KMS-11 (cell line): ENCODE measurements around the gene CDC42BPA.

Source experiments
- H2AFZ ChIP-seq: fragments of 200-600 bp; sonication (generic); 2 replicates; pipeline ENCODE4 v1.6.1; 2016; ENCODE audit warnings: antibody characterized with exemption, mixed run types, low read depth
- H3K27ac ChIP-seq: fragments of 200-600 bp; sonication (generic); 2 replicates; pipeline ENCODE4 v1.6.1; 2016; ENCODE audit warnings: mild to moderate bottlenecking, mixed run types
- H3K27me3 ChIP-seq: fragments of 200-600 bp; sonication (generic); 2 replicates; pipeline ENCODE4 v1.6.1; 2017; ENCODE audit warnings: mild to moderate bottlenecking, low read depth, mixed run types, moderate library complexity; ENCODE audit not compliant: insufficient read depth
- H3K36me3 ChIP-seq: fragments of 200-600 bp; sonication (generic); 2 replicates; pipeline ENCODE4 v1.6.1; 2017; ENCODE audit warnings: mild to moderate bottlenecking, mixed run types; ENCODE audit not compliant: insufficient read depth
- H3K4me1 ChIP-seq: fragments of 200-600 bp; sonication (generic); 2 replicates; pipeline ENCODE4 v1.6.1; 2016; ENCODE audit warnings: mild to moderate bottlenecking, low read depth, mixed run types; ENCODE audit not compliant: poor library complexity, severe bottlenecking
- H3K4me2 ChIP-seq: fragments of 200-600 bp; sonication (generic); 2 replicates; pipeline ENCODE4 v1.7.0; 2016; ENCODE audit warnings: mild to moderate bottlenecking, mixed run types
- H3K4me3 ChIP-seq: fragments of 200-600 bp; sonication (generic); IDR thresholded peaks from 2 replicates; pipeline ENCODE4 v1.6.1; 2017; ENCODE audit warnings: low read depth, low read length, mixed read lengths; ENCODE audit not compliant: insufficient read depth
- H3K79me2 ChIP-seq: fragments of 200-600 bp; sonication (generic); 2 replicates; pipeline ENCODE4 v1.6.1; 2016; ENCODE audit warnings: low read depth, mixed run types; ENCODE audit not compliant: insufficient read depth
- H3K9ac ChIP-seq: fragments of 200-600 bp; sonication (generic); 2 replicates; pipeline ENCODE4 v1.6.1; 2016; ENCODE audit warnings: mild to moderate bottlenecking, mixed run types
- H4K20me1 ChIP-seq: fragments of 200-600 bp; sonication (generic); 2 replicates; pipeline ENCODE4 v1.6.1; 2016; ENCODE audit warnings: mild to moderate bottlenecking, mixed run types; ENCODE audit not compliant: insufficient read depth
- TF ChIP-seq, protein P1 (sequence below): fragments of 200-600 bp; sonication (generic); conservative IDR thresholded peaks from 2 replicates; pipeline ENCODE4 v1.6.1; 2017; ENCODE audit warnings: low read depth, mild to moderate bottlenecking, antibody characterized with exemption, low read length, moderate library complexity, mixed read lengths

Gene CDC42BPA

DNA sequence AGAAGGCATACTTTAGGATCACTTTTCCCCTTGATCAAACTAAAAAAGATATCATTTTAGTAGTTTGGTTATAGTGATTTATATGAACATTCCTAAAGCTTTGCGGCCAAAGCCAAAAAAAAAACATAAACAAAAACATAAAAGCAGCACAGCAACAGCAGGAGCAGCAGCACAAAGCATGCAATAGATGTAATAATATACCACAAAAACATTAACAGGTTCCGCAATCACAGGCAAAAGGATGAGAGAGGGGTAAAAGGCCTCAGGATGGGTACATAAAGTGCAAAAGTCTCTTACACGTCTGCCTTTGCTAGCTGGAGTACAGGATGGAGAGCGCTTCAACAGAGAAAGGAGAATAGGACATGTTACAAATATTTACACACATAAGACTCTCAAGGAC lies 259.2 kb downstream of the CDC42BPA start:
- H2AFZ ChIP-seq: no peak overlapping the region
- H3K79me2 ChIP-seq: no peaks in the 10 kb centered on the region
- H3K9ac ChIP-seq: no peak overlapping the region
- no peak overlapping the region for H3K4me2 ChIP-seq
- no peak overlapping the region for H3K27ac ChIP-seq
- no peaks in the 10 kb centered on the region for H3K4me1 ChIP-seq
- H3K27me3 ChIP-seq: no peaks in the 10 kb centered on the region
- no peaks in the 10 kb centered on the region for H4K20me1 ChIP-seq
- TF ChIP-seq, protein P1, sequence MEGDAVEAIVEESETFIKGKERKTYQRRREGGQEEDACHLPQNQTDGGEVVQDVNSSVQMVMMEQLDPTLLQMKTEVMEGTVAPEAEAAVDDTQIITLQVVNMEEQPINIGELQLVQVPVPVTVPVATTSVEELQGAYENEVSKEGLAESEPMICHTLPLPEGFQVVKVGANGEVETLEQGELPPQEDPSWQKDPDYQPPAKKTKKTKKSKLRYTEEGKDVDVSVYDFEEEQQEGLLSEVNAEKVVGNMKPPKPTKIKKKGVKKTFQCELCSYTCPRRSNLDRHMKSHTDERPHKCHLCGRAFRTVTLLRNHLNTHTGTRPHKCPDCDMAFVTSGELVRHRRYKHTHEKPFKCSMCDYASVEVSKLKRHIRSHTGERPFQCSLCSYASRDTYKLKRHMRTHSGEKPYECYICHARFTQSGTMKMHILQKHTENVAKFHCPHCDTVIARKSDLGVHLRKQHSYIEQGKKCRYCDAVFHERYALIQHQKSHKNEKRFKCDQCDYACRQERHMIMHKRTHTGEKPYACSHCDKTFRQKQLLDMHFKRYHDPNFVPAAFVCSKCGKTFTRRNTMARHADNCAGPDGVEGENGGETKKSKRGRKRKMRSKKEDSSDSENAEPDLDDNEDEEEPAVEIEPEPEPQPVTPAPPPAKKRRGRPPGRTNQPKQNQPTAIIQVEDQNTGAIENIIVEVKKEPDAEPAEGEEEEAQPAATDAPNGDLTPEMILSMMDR: no peak
- H3K4me3 ChIP-seq: no peak overlapping the region
- no peaks in the 10 kb centered on the region for H3K36me3 ChIP-seq

DNA sequence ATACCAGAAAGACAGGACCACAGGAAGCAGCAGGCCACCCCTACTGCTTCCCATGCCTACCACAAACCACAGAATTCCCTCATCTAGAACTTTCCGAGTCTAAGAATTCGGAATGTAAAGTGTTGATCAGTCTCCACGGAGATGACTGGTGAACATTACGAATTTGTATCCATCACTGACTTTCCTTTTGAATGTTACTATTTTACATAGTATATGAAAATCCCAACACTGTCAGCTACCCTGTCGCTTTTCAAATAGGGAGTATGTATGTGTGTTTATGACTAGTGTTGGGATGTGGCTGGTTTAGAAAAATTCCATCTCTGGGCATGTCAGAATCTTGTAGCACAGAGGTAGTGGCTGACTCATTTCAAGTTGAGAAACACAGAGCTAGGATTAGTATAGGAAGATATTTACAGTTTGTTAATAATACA lies 260.0 kb downstream of the CDC42BPA start:
- TF ChIP-seq, protein P1: no peak
- no peaks in the 10 kb centered on the region for H3K4me1 ChIP-seq
- H3K79me2 ChIP-seq: no peaks in the 10 kb centered on the region
- no peak overlapping the region for H2AFZ ChIP-seq
- no peak overlapping the region for H3K9ac ChIP-seq
- H3K27ac ChIP-seq: no peak overlapping the region
- no peak overlapping the region for H3K4me3 ChIP-seq
- no peaks in the 10 kb centered on the region for H3K36me3 ChIP-seq
- no peak overlapping the region for H3K4me2 ChIP-seq
- no peaks in the 10 kb centered on the region for H4K20me1 ChIP-seq
- no peaks in the 10 kb centered on the region for H3K27me3 ChIP-seq

DNA sequence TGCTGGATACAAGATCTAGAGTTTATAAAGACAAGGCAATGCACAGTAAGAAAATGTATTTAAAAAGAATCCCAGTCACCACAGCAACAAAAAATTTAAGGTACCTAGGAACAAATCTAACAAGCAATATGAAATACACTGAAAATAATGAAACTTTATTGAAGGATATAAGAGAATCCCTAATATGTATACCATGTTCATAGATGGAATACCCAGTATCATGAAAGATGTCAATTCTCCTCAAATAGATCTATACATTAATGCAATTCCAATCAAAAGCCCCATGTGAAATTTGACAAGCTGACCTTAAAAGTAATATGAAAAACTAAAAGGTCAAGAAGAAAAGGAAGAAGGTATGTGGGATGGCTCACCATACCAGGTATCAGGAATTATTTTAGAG lies 269.0 kb downstream of the CDC42BPA start:
- Histone ChIP-seq H3K4me1 (no peaks in the 10 kb centered on the region), H3K4me3 (no peak overlapping the region), H3K27me3 (no peaks in the 10 kb centered on the region), H3K27ac (no peak overlapping the region), H3K79me2 (no peaks in the 10 kb centered on the region), H3K36me3 (no peaks in the 10 kb centered on the region), H3K9ac (no peak overlapping the region), H4K20me1 (no peaks in the 10 kb centered on the region), H3K4me2 (no peak overlapping the region), H2AFZ (no peak overlapping the region)
- TF ChIP-seq, protein P1: no peak

DNA sequence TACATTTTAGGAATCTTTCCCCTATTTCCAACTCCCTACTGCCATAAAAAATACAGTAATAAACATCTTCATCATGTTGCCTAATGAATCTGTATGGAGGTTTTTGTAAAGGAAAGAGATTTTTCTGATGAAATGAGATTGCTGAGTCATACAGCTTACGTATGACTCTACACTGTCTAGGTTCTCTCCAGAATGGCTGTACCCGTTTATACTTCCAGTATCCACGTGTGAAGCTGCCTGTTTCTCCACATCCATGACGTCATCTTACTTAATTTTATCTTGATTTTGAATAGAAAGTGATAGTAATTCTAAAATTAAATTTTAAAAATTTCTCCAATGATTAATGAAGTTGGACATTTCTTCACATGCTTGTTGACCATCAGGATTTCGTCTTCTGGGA lies 274.5 kb downstream of the CDC42BPA start:
- H3K9ac ChIP-seq: no peak overlapping the region
- H4K20me1 ChIP-seq: no peaks in the 10 kb centered on the region
- no peaks in the 10 kb centered on the region for H3K79me2 ChIP-seq
- H3K27me3 ChIP-seq: no peaks in the 10 kb centered on the region
- H3K36me3 ChIP-seq: no peaks in the 10 kb centered on the region
- H2AFZ ChIP-seq: no peak overlapping the region
- H3K4me1 ChIP-seq: no peaks in the 10 kb centered on the region
- no peak overlapping the region for H3K4me2 ChIP-seq
- no peak overlapping the region for H3K4me3 ChIP-seq
- TF ChIP-seq, protein P1: no peak
- H3K27ac ChIP-seq: no peak overlapping the region

DNA sequence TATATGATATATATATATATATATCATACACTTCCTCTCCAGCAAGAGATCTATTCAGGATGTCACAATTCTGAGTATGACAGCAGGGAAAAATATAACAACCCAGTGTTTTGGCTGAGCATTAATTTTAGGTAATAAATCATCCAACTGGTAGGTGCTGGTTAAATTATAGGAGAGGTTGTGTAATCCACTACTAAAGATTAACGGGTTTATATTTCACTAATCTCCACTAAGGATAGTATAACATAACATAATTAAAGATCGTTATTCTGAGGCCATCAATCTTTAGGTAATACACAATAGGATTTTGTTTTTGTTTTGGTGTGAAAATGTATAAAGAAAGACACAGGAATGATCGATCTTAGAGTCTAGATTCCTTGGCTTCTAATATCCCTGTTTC lies 276.0 kb downstream of the CDC42BPA start:
- H3K4me2 ChIP-seq: no peak overlapping the region
- H2AFZ ChIP-seq: no peak overlapping the region
- H4K20me1 ChIP-seq: no peaks in the 10 kb centered on the region
- H3K79me2 ChIP-seq: no peaks in the 10 kb centered on the region
- no peaks in the 10 kb centered on the region for H3K4me1 ChIP-seq
- no peak overlapping the region for H3K4me3 ChIP-seq
- no peaks in the 10 kb centered on the region for H3K27me3 ChIP-seq
- no peak overlapping the region for H3K27ac ChIP-seq
- TF ChIP-seq, protein P1: no peak
- no peaks in the 10 kb centered on the region for H3K36me3 ChIP-seq
- H3K9ac ChIP-seq: no peak overlapping the region
